GM21423 (cell line): ENCODE data around the gene ANKRD16.
"Not testable (repeated sequence)": the region's sequence is repeated elsewhere in the genome, so short reads cannot be mapped to it uniquely, and the experiment has no call there.

Source experiments
- ATAC-seq: cut with Tn5 transposase; IDR thresholded peaks from one replicate; pipeline ENCODE4 v1.9.1; 2021; ENCODE audit warnings: mild to moderate bottlenecking, moderate library complexity; ENCODE audit not compliant: unreplicated experiment

The ANKRD16 gene

GRCh38 chr10:5889624-5890451 lies at the start of gene ANKRD16, which contains the start of gene FBH1:
Gene ANKRD16, minus strand, starts transcription at chr10:5889893. Its CDS starts 539 bp downstream, at chr10:5889354.
Gene FBH1, plus strand, starts transcription at chr10:5890243. Its CDS starts 103 bp downstream, at chr10:5890346.
- ATAC-seq: peak; percentile 86

DNA sequence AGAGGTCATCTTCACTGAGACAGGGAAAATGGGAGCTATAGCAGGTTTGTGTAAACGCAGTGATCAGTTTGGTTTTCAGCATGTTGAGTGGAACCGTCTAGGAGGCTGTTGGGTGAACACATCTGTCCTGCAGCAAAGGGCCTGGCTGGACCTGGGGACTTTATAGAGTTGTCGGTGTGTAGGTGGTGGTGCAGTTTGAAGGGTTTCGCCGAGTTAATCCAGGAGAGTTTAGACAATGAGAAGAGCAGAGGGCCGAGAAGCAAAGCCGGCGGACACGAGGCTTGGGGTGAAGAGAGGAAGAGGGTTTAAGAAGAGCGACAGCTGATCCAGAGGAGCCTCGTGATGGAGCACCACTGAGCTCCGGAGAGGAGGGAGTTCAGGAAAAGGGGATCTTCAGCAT lies 48.6 kb upstream of the ANKRD16 start:
- ATAC-seq: no peak

GRCh38 chr10:5937016-5937415 lies 47.3 kb upstream of the ANKRD16 start:
- no peak for ATAC-seq

DNA sequence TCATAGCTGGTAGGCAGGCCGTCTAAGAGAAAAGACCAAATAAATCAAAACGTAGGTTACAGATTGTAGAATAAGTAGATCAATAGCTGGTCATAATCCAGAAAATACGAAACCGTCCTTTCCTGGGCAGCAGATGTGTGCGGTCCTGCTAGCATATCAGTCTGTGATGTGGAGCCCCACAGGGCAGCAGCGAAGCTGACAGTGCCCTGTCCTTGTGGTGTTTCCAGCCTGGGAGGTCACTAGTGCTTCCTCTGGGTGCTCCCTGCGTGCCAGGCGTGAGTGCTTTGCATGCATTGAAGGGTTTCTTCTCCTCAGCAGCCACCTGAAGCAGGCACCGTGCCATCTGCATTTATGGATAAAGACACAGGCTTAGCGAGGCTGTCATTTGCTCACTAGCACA lies 45.9 kb upstream of the ANKRD16 start:
- no peak for ATAC-seq

DNA sequence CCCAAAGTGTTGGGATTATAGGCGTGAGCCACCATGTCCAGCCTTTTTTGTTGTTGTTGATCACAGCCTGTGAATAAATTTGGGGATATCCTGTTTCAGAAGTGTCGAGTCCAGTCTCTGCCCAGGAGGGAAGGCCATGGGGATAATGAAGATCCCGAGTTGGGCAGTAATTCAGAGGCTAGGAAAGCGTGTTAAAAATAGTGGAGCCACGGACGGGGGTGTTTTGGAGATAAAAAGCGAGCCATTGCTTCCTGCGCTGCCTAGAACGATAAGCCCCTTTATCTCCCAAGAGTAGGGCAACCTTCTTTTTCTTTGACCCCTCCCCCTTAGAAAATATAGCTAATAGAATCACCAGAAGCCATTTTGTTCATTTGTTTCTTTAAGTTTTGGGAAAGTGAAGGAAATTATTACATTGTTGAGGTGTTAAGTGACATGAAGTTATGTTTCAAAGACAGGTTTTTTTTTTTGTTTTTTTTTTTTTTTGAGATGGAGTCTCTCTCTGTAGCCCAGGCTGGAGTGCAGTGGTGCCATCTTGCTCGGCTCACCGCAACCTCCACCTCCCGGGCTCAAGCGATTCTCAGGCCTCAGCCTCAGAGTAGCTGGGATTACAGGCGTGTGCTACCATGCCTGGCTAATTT lies 44.3 kb upstream of the ANKRD16 start:
- no peak for ATAC-seq

GRCh38 chr10:5932345-5932744 lies 42.7 kb upstream of the ANKRD16 start:
- ATAC-seq: no peak

- ATAC-seq: no peak
Measured at GRCh38 chr10:5930272-5930671, 40.6 kb upstream of the ANKRD16 start.

DNA sequence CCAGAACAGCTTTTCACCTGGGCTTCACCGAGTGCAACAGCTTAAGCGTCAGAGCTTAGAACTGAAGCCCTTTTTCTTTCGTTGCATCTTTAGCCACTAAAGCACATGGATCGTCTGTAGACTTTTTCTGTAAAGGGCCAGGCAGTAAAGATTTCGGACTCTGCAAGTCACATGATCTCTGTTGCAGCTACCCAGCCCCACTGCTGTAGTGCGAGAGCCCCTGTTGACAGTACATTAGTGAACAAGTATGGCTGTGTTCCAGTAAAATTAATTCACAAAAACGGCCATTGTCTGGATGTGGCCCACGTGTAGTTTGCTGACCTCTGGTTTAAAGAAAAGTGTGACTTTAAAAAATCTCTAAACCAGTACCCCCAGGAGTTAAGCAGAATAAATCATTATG lies 39.7 kb upstream of the ANKRD16 start:
- no peak for ATAC-seq

- ATAC-seq: no peak
Measured at GRCh38 chr10:5927306-5927705, 37.6 kb upstream of the ANKRD16 start.

GRCh38 chr10:5924889-5925288 lies 35.2 kb upstream of the ANKRD16 start:
- no peak for ATAC-seq

GRCh38 chr10:5921746-5922145 lies 32.1 kb upstream of the ANKRD16 start:
- no peak for ATAC-seq

DNA sequence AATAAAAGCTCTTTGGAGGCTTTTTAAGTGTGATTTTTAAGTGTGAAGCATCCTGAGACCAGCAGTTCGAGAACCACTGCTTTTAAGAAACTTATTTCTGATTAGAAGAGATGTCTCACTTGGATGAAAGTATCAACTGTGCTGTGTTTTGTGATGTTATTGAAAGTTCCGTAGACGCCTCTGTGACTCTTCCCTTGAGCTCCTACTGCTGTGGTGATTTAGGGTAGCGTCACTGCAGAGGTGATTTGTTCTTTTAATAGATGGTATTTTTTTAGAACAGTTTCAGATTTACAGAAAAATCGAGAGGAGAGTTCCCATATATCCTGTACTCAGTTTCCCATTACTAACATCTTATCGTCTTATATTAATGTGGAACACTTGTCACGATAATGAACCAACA lies 29.9 kb upstream of the ANKRD16 start:
- no peak for ATAC-seq

DNA sequence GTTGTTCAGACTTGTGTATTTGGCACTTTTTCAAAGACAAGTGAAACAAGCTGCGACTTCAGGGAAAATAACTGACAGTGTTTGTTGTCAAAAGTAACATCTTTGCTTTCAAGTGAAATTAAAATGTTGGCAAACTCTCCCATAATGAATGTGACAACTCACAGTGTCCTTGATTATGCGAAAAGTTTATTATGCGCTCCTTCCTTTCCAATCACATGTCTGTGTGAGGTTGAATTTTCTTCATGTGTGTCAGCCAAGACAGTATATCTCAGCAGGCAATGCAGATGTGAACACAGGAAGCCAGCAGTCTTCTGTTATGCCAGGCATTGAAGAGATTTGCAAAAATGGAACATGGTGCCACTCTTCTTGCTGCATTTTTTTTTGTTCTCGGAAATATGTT lies 29.1 kb upstream of the ANKRD16 start:
- ATAC-seq: no peak

DNA sequence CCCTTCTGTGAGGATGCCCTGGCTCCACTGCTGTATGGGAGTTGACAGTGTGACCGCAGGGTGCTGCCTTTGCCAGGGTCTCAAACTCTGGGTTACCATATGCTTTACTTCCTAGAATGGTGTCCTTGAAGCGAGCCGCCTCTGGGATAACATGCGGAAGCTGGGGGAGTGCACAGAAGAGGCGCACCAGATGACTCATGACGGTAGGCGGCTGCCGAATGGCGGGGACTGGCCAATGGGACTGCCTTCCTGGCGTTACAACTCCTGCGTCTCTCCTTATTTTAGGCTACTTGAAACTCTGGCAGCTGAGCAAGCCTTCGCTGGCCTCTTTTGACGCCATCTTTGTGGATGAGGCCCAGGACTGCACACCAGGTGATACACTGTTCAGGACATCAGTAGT lies 27.6 kb upstream of the ANKRD16 start:
- no peak for ATAC-seq

DNA sequence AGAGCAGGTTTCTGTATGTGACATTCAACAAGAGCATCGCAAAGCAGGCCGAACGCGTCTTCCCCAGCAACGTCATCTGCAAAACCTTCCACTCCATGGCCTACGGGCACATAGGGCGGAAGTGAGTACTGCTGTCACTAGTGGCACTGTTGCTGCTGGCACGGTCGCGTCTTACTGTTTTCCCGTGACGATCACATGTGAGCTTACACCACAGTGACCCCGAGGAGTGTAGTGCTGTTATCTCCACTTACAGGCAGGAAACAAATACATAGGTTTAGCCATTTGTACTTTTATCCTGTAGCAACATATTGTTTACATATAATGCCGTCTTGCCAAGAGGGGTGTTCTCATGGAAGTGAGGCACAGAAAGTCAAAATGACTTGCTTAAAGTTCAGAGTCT lies 25.8 kb upstream of the ANKRD16 start:
- no peak for ATAC-seq

DNA sequence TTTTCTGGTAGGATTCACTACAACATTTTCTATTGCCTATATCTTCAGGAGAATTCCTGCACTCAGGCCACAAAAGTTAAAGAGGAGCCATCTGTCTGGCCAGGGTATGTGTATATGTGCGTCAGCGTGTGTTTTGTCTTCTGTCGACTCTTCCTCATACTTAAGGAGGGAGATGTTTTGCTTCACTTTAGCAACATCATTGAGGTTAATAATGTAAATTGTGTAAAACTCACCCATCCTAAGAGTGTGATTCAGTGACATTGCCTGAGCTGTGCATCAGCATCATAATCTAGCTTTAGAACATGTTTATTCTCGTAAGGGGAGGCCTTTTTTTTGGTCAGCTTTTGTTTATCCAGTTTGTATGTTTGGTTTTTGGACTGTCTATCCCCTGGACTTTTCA lies 24.0 kb upstream of the ANKRD16 start:
- no peak for ATAC-seq

- ATAC-seq: no peak
Measured at GRCh38 chr10:5911670-5912069, 22.0 kb upstream of the ANKRD16 start.

GRCh38 chr10:5910323-5911100 lies 20.8 kb upstream of the ANKRD16 start:
- ATAC-seq: no peak

GRCh38 chr10:5908676-5909075 lies 19.0 kb upstream of the ANKRD16 start:
- ATAC-seq: not testable (repeated sequence)

DNA sequence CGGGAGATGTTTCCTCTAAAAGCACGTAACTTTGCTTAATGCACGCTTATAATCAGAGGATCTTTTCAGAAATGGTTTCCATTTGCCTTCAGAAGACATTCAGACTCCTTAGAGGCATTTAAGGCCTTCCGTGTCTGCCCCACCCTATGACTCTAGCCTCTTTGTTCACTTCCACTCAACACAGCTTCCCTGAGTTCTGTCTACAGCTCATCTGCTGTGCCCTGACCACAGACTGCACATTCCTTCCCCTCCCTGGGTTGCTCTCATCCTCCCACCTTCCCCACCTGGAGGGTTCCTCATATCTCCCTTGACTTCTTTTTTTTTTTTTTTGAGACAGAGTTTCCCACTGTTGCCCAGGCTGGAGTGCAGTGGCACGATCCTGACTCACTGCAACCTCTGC lies 17.0 kb upstream of the ANKRD16 start:
- no peak for ATAC-seq

DNA sequence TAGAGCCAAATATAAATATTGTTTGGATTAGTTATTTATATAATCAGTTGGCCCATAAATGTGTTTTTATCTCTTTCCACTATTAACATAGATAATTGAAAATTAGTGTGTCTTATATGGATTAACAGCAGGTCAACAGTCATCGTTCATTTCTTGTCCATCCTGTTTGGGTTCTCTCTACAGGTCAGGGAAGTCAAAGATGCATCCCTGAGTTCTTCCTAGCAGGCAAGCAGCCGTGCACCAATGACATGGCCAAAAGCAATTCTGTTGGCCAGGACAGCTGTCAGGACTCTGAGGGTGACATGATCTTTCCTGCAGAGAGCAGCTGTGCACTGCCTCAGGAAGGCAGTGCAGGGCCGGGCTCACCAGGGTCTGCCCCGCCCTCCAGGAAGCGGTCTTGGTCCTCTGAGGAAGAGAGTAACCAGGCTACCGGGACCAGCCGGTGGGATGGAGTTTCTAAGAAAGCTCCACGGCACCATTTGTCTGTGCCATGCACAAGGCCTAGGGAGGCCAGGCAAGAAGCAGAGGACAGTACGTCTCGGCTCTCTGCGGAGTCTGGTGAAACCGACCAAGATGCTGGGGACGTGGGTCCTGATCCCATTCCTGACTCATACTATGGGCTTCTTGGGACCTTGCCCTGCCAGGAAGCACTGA lies 16.3 kb upstream of the ANKRD16 start:
- no peak for ATAC-seq
